Vagina (tissue), 2 donors: ENCODE data around the gene VASN. TPM values are rescaled to one million over a fixed set of nuclear protein-coding genes. Genes with fewer than 3 reads are reported as not detected.
A peak's percentile ranks its signal among the peaks of the same experiment; 100 is the strongest.
"Not testable (repeated sequence)": the region's sequence is repeated elsewhere in the genome, so short reads cannot be mapped to it uniquely, and the experiment has no call there.

Experiments
- DNase-seq, 2 donors: peaks; one replicate each; pipeline ENCODE4 v3.0.0-alpha.2; 2017; ENCODE audit errors: extremely low spot score in 2 of 2
- H3K27ac ChIP-seq: fragments of 200-600 bp; sonication (generic); one replicate; pipeline ENCODE4 v1.5.1; 2019
- H3K27me3 ChIP-seq: fragments of 200-600 bp; sonication (generic); one replicate; pipeline ENCODE4 v1.5.1; 2019
- H3K36me3 ChIP-seq, 2 donors: fragments of 200-600 bp; sonication (generic); one replicate each; pipeline ENCODE4 v1.5.1; 2017 to 2019
- H3K4me1 ChIP-seq: fragments of 200-600 bp; sonication (generic); one replicate; pipeline ENCODE4 v1.5.1; 2019
- H3K4me3 ChIP-seq, 2 donors: fragments of 200-600 bp; sonication (generic); 1 replicate in 1 of 2; 2 replicates in 1 of 2; pipeline ENCODE4 v1.5.1; 2016 to 2019
- H3K9me3 ChIP-seq: fragments of 200-600 bp; sonication (generic); one replicate; pipeline ENCODE4 v1.5.1; 2019
- POLR2A ChIP-seq, 2 donors: fragments of 450-650 bp; IDR thresholded peaks; one replicate each; pipeline ENCODE4 v1.6.1; 2017; ENCODE audit warnings: antibody characterized with exemption in 2 of 2, mild to moderate bottlenecking in 2 of 2, moderate library complexity in 2 of 2
- POLR2AphosphoS5 ChIP-seq, 2 donors: sonication (generic); formaldehyde crosslinking; IDR thresholded peaks; one replicate each; pipeline ENCODE4 v1.9.0; 2017; ENCODE audit warnings: antibody characterized with exemption in 2 of 2, mild to moderate bottlenecking in 2 of 2, low read depth in 1 of 2; ENCODE audit not compliant: insufficient read depth in 1 of 2
- intact Hi-C: fragments of 100-400 bp; cut with DNase I; formaldehyde crosslinking; loops from one replicate; pipeline ENCODE4 v1.15.1; 2023
- total RNA-seq: library from RNA; depleted of rRNA; stranded (reverse); fragments of >200 nt; gene quantifications from one replicate; pipeline ENCODE4 v1.2.3, GENCODE V29; 2016
- TF ChIP-seq, protein P1 (sequence below), 3 experiments: fragments of 450-650 bp in 2 of 3; fragments of 200-600 bp in 1 of 3; sonication (generic) in 1 of 3; IDR thresholded peaks; one replicate each; pipeline ENCODE4 v1.5.1; 2017 to 2019; ENCODE audit warnings: antibody characterized with exemption in 3 of 3, mild to moderate bottlenecking in 2 of 3, moderate library complexity in 2 of 3

The VASN gene
- total RNA-seq, 1 donor from 2014 or later: 37.6 TPM

DNA sequence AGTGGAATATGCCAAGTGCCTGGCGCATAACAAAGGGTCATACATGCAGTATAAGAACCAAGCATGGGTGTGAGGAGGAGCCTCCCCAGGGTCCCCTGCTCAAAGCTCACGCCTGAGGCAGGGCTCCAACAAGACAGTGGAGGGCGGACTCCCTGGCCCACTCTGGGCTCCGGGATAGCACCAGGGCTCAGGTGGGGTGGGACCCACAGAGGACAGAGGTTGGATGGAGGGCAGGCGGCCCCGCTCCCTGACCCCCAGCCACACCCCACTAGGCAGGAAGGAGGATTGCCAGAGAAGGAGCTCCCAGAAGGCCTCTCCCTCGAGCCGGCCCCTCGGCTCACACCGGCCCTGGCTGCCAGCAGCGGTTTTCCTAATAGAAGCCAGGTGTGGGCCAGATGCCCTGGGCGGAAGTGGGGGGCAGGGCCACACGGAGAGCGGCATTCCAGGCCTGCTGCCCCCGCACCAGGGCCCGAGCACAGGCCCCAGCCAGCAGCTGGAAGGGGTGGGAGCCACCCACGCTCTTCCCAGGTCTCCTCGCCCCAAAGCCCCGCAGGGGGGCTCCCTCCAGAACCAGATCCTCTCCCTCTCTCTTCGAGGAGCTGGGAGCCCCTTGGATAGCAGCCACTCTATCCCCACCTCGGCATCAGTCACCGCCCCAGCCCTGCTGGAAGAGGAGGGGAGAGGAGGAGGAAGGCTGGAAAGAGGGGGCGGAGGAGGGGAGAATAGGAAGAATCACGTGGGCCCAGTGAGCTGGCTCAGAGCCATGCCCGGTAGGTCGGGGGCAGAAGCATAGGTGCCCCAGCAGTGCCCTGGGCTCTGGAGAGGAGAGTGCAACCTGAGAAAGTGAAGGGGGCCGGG is 21.0 kb downstream of the VASN start:
- no peaks in the 10 kb centered on the region for H3K36me3 ChIP-seq
- H3K27me3 ChIP-seq: no peaks in the 10 kb centered on the region
- H3K4me1 ChIP-seq: peaks cover 22% of the 10 kb centered on the region
- no peaks in the 10 kb centered on the region for H3K9me3 ChIP-seq
- intact Hi-C loops: no loop called here
- H3K27ac ChIP-seq: peak overlapping the region; percentile 87
- DNase-seq: no peak
- TF ChIP-seq POLR2A (IDR thresholded peaks at IDR 0.05) (no peak), POLR2AphosphoS5 (IDR thresholded peaks at IDR 0.05; ENCODE audit: insufficient read depth in 1 of 2, low read depth in 1 of 2) (peak in 1 of 2 donors; percentile 66)
- TF ChIP-seq, protein P1, sequence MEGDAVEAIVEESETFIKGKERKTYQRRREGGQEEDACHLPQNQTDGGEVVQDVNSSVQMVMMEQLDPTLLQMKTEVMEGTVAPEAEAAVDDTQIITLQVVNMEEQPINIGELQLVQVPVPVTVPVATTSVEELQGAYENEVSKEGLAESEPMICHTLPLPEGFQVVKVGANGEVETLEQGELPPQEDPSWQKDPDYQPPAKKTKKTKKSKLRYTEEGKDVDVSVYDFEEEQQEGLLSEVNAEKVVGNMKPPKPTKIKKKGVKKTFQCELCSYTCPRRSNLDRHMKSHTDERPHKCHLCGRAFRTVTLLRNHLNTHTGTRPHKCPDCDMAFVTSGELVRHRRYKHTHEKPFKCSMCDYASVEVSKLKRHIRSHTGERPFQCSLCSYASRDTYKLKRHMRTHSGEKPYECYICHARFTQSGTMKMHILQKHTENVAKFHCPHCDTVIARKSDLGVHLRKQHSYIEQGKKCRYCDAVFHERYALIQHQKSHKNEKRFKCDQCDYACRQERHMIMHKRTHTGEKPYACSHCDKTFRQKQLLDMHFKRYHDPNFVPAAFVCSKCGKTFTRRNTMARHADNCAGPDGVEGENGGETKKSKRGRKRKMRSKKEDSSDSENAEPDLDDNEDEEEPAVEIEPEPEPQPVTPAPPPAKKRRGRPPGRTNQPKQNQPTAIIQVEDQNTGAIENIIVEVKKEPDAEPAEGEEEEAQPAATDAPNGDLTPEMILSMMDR (IDR thresholded peaks at IDR 0.05): no peak
- H3K4me3 ChIP-seq: peak overlapping the region in 1 of 2 donors; percentile 5

DNA sequence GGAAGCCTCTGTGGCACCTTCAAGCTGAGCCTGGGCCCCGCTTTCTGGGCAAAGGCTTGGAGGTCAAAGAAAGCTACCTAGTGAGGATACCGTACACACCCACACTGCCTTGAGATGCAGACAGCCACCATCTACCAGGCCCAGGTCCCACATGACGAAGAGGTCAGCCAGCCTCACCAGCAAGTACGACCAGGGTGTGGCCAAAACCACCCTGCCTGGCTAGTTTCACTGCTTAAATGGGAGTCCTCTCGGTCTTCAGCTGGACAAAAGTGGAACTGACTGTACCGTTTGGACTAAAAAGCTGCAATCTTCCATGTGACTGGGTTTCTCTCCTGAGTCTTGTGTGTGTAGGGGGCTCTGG is 21.6 kb downstream of the VASN start:
- Histone ChIP-seq H3K4me3 (no peak overlapping the region), H3K27me3 (no peaks in the 10 kb centered on the region), H3K36me3 (no peaks in the 10 kb centered on the region), H3K4me1 (peaks cover 22% of the 10 kb centered on the region), H3K27ac (peak overlapping the region; percentile 87), H3K9me3 (no peaks in the 10 kb centered on the region)
- intact Hi-C loops: no loop called here
- DNase-seq: no peak
- no peak for TF ChIP-seq POLR2A (IDR thresholded peaks at IDR 0.05)
- TF ChIP-seq POLR2AphosphoS5 (IDR thresholded peaks at IDR 0.05; ENCODE audit: insufficient read depth in 1 of 2, low read depth in 1 of 2): no peak
- TF ChIP-seq, protein P1 (IDR thresholded peaks at IDR 0.05): no peak

DNA sequence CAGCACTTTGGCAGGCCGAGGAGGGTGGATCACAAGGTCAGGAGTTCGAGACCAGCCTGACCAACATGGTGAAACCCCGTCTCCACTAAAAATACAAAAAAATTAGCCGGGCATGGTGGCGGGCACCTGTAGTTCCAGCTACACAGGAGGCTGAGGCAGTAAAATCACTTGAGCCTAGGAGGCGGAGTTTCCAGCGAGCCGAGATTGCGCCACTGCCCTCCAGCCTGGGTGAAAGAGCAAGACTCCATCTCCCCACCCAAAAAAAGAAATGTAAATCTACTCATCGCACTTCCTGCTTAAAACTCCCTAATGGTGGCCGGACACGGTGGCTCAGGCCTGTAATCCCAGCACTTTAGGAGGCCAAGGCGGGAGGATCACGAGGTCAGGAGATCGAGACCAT is 22.2 kb downstream of the VASN start:
- H3K9me3 ChIP-seq, H3K36me3 ChIP-seq, H3K4me3 ChIP-seq, intact Hi-C loops, H3K27me3 ChIP-seq, DNase-seq: not testable (repeated sequence)
- H3K27ac ChIP-seq: peak overlapping the region; percentile 87
- peaks cover 22% of the 10 kb centered on the region for H3K4me1 ChIP-seq

DNA sequence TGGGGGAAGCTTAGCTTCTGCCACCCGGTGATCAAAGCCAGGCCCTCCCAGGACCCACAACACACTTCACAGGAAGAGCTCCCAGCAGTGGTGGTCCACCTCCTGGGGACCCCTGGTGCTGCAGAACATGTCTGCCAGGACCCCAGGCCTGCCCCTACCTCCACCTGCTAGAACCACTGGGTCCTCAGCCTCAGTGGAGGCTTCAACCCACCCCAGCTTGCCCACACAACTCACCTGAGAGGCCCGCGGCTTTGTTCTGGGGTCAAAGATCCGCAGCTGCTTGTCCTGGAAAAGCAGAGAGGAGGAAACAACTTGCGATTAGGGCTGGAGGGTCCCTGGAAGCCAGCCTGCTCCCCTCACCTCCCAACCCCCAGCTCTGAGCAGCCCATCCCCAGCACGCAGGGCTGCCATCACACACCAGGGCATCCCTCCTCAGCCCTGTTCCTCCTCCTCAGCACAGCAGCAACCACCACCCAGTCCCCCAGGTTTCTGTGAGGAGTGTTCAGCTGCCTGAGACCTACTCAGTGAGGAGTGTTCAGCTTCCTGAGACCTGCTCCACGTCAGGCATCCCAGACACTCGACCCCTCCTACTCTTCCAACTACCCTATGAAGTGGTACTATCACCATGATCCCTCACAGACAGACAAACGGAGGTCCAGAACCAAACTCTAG is 23.5 kb downstream of the VASN start:
- Histone ChIP-seq H3K9me3 (no peaks in the 10 kb centered on the region), H3K36me3 (no peaks in the 10 kb centered on the region), H3K4me1 (peaks cover 22% of the 10 kb centered on the region), H3K27ac (no peak overlapping the region), H3K27me3 (no peaks in the 10 kb centered on the region), H3K4me3 (no peak overlapping the region)
- DNase-seq: no peak
- intact Hi-C loops: no loop called here
- TF ChIP-seq, protein P1 (IDR thresholded peaks at IDR 0.05): no peak
- TF ChIP-seq POLR2A (IDR thresholded peaks at IDR 0.05) (no peak), POLR2AphosphoS5 (IDR thresholded peaks at IDR 0.05; ENCODE audit: insufficient read depth in 1 of 2, low read depth in 1 of 2) (no peak)

DNA sequence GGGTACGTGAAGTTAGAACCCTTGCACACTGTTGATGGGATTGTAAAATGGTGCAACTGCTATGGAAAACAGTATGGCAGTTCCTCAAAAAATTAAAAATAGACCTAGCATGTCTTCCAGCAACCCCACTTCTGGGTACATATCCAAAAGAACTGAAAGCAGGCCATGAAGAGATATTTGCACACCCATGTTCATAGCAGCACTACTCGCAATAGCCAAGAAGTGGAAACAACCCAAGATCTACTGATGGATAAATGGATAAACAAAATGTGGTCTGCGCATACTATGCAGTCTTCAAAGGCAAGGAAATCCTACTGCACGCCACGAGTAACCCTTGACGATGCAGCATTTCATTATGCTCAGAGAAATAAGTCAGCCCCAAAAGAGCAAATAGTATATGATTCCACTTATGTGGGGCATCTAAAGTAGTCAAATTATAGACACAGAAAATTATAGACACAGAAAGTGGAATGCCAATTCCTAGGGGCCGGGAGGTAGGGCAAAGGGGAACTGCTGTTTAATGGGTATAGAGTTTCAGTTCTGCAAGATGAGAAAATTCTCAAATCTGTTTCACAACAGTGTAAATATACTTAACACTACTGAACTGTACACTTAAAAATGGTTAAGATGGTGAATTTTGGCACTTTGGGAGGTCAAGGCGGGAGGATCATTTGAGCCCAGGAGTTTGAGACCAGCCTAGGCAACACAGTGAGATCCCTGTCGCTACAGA is 27.5 kb downstream of the VASN start:
- no peak overlapping the region for H3K27ac ChIP-seq
- intact Hi-C loops: no loop called here
- DNase-seq: no peak
- H3K36me3 ChIP-seq: peaks cover 0 to 5% of the 10 kb centered on the region in 2 donors
- peaks cover 6% of the 10 kb centered on the region for H3K4me1 ChIP-seq
- H3K9me3 ChIP-seq: no peaks in the 10 kb centered on the region
- no peak overlapping the region for H3K4me3 ChIP-seq
- H3K27me3 ChIP-seq: no peaks in the 10 kb centered on the region
- TF ChIP-seq POLR2A (IDR thresholded peaks at IDR 0.05) (no peak), POLR2AphosphoS5 (IDR thresholded peaks at IDR 0.05; ENCODE audit: insufficient read depth in 1 of 2, low read depth in 1 of 2) (no peak)
- TF ChIP-seq, protein P1 (IDR thresholded peaks at IDR 0.05): no peak
